GM12878 (cell line): ENCODE results near the gene SELENBP1. TPM values are rescaled to one million over a fixed set of nuclear protein-coding genes. Genes with fewer than 3 reads are reported as not detected.

Experiments used
- ATAC-seq: fragments of 200-7000 bp; cut with Tn5 transposase; 3 replicates; pipeline ENCODE4 v1.9.1; 2020; ENCODE audit warnings: mild to moderate bottlenecking, moderate library complexity
- BruUV-seq: library from RNA; stranded (reverse); fragments of 400-500 nt; replicated peaks from 2 replicates; lab custom pipeline; 2021; lab: Mats Ljungman, UMichigan
- CTCF ChIA-PET: fragments of 300-600 bp; sonication (Branson Sonifier 250); formaldehyde crosslinking; extraction: SDS; loops from one replicate; lab custom pipeline; 2021; ENCODE audit warnings: inconsistent platforms; lab: Yijun Ruan, JAX
- POLR2A ChIA-PET: fragments of 350-600 bp; formaldehyde crosslinking; extraction: SDS; loops from one replicate; lab custom pipeline; 2021; ENCODE audit warnings: inconsistent platforms; lab: Charles Lee
- RAD21 ChIA-PET: fragments of 300-600 bp; sonication (Branson Sonifier 250); formaldehyde crosslinking; loops from one replicate; lab custom pipeline; 2023; ENCODE audit warnings: antibody characterized with exemption; ENCODE audit not compliant: unreplicated experiment; lab: Charles Lee
- SMC1A ChIA-PET: fragments of 300-600 bp; sonication (Branson Sonifier 250); formaldehyde crosslinking; loops from one replicate; lab custom pipeline; 2023; ENCODE audit not compliant: unreplicated experiment, uncharacterized antibody; lab: Charles Lee
- DNase-seq: peaks from one replicate; pipeline ENCODE4 v3.0.0-alpha.2; 2011; ENCODE audit warnings: low read depth, low spot score
- FAIRE-seq: peaks from 3 replicates; lab custom pipeline; 2011; peaks lifted over from hg19 to GRCh38; lab: Jason Lieb, UNC
- H2AFZ ChIP-seq: 2 replicates; pipeline ENCODE4 v1.6.0; 2011; ENCODE audit warnings: low read depth, low read length, control low read depth; ENCODE audit not compliant: control insufficient read depth
- H3K27ac ChIP-seq: 2 replicates; pipeline ENCODE4 v1.5.1; 2011; ENCODE audit warnings: control low read depth; ENCODE audit not compliant: control insufficient read depth, insufficient read depth
- H3K27me3 ChIP-seq, 2 experiments: replicated peaks in 1 of 2; 2 replicates each; pipeline versions ENCODE4 v1.6.0 to v1.6.1; 2011; ENCODE audit warnings: low read length in 1 of 2; ENCODE audit not compliant: control insufficient read depth in 2 of 2, insufficient read depth in 2 of 2
- H3K36me3 ChIP-seq, 2 experiments: 2 replicates each; pipeline ENCODE4 v1.5.1; 2011; ENCODE audit warnings: low read length in 1 of 2; ENCODE audit not compliant: control insufficient read depth in 2 of 2, insufficient read depth in 2 of 2
- H3K4me1 ChIP-seq: 2 replicates; pipeline ENCODE4 v1.6.1; 2011; ENCODE audit warnings: mild to moderate bottlenecking, low read length, moderate library complexity, mixed read lengths; ENCODE audit not compliant: control insufficient read depth, insufficient read depth
- H3K4me2 ChIP-seq: 2 replicates; pipeline ENCODE4 v1.6.0; 2011; ENCODE audit warnings: control low read depth; ENCODE audit not compliant: control insufficient read depth, insufficient read depth
- H3K4me3 ChIP-seq: fragments of 200-600 bp; sonication (generic); 2 replicates; pipeline ENCODE4 v1.5.1; 2016
- H3K79me2 ChIP-seq: 2 replicates; pipeline ENCODE4 v1.6.0; 2011; ENCODE audit warnings: low read length; ENCODE audit not compliant: control insufficient read depth, insufficient read depth
- H3K9ac ChIP-seq: 2 replicates; pipeline ENCODE4 v1.8.0; 2011; ENCODE audit warnings: low read length, control low read depth, mixed read lengths; ENCODE audit not compliant: control insufficient read depth, insufficient read depth
- H3K9me3 ChIP-seq: replicated peaks from 3 replicates; pipeline ENCODE4 v1.5.1; 2011; ENCODE audit warnings: mild to moderate bottlenecking, low read length; ENCODE audit not compliant: control insufficient read depth, insufficient read depth
- H4K20me1 ChIP-seq: 2 replicates; pipeline ENCODE4 v1.6.0; 2011; ENCODE audit not compliant: control insufficient read depth, insufficient read depth
- CUX1 ChIP-seq: IDR thresholded peaks from 2 replicates; pipeline ENCODE4 v1.6.1; 2012; ENCODE audit warnings: improper control_type of control experiment, low read depth, low read length; ENCODE audit not compliant: insufficient replicate concordance
- DPF2 ChIP-seq: fragments of 450-650 bp; IDR thresholded peaks from 2 replicates; pipeline ENCODE4 v1.6.1; 2017; ENCODE audit warnings: mild to moderate bottlenecking
- EP300 ChIP-seq, 2 experiments: fragments of 150-350 bp in 1 of 2; IDR thresholded peaks; 2 replicates each; pipeline ENCODE4 v1.6.1; 2011 to 2012; ENCODE audit warnings: low read depth in 2 of 2, low read length in 2 of 2, borderline replicate concordance in 1 of 2, improper control_type of control experiment in 1 of 2, inconsistent platforms in 1 of 2; ENCODE audit not compliant: control insufficient read depth in 1 of 2
- FOXM1 ChIP-seq: IDR thresholded peaks from 2 replicates; pipeline ENCODE4 v1.6.1; 2012; ENCODE audit warnings: low read depth, mild to moderate bottlenecking, inconsistent platforms, low read length, moderate library complexity
- GABPA ChIP-seq: IDR thresholded peaks from 2 replicates; pipeline ENCODE4 v1.6.1; 2014; ENCODE audit warnings: antibody characterized with exemption, low read depth, mild to moderate bottlenecking, inconsistent platforms
- HCFC1 ChIP-seq: fragments of 150-350 bp; IDR thresholded peaks from 2 replicates; pipeline ENCODE4 v1.6.1; 2014; ENCODE audit warnings: low read length
- HSF1 ChIP-seq: fragments of 150-350 bp; IDR thresholded peaks from 2 replicates; pipeline ENCODE4 v1.6.1; 2014; ENCODE audit warnings: mild to moderate bottlenecking, low read depth, low read length
- IRF5 ChIP-seq: fragments of 450-650 bp; IDR thresholded peaks from 2 replicates; pipeline ENCODE4 v1.6.1; 2017; ENCODE audit warnings: borderline replicate concordance
- MTA3 ChIP-seq: IDR thresholded peaks from 2 replicates; pipeline ENCODE4 v1.6.1; 2012; ENCODE audit warnings: low read length, inconsistent platforms, borderline replicate concordance
- NFYA ChIP-seq: IDR thresholded peaks from 2 replicates; pipeline ENCODE4 v1.6.1; 2011; ENCODE audit warnings: low read depth, mild to moderate bottlenecking, low read length, improper control_type of control experiment, borderline replicate concordance
- RAD51 ChIP-seq: fragments of 450-650 bp; IDR thresholded peaks from 2 replicates; pipeline ENCODE4 v1.6.1; 2016; ENCODE audit warnings: moderate library complexity, mild to moderate bottlenecking, inconsistent platforms
- SMARCA5 ChIP-seq: fragments of 450-650 bp; IDR thresholded peaks from 2 replicates; pipeline ENCODE4 v1.6.1; 2017; ENCODE audit warnings: mild to moderate bottlenecking
- USF2 ChIP-seq: IDR thresholded peaks from 2 replicates; pipeline ENCODE4 v1.6.1; 2011; ENCODE audit warnings: low read depth, low read length, improper control_type of control experiment, borderline replicate concordance
- ZZZ3 ChIP-seq: IDR thresholded peaks from 2 replicates; pipeline ENCODE4 v1.6.1; 2011; ENCODE audit warnings: low read depth; ENCODE audit not compliant: control insufficient read depth, insufficient read length
- WGBS: methylation state at CpG from one replicate; pipeline ENCODE4 v1.1.6; 2016; ENCODE audit warnings: low lambda C conversion rate; ENCODE audit not compliant: insufficient replicate concordance, insufficient coverage; ENCODE audit errors: missing lambda C conversion rate; 5-methylcytosine and 5-hydroxymethylcytosine counted together
- in situ Hi-C: fragments of 300-500 bp; cut with MboI; formaldehyde crosslinking; loops from 9 replicates; pipeline ENCODE4 v1.14.3; 2018; ENCODE audit warnings: mixed read lengths
- intact Hi-C: fragments of 100-400 bp; cut with micrococcal nuclease; formaldehyde crosslinking; loops from one replicate; pipeline ENCODE4 v1.14.2; 2022; ENCODE audit not compliant: unreplicated experiment
- polyA plus RNA-seq, 11 experiments: library from polyadenylated mRNA; depleted of rRNA in 4 of 11; unstranded in 6 of 11; stranded (reverse) in 5 of 11; fragments of >200 nt; fragmentation: Nextera tagmentation in 4 of 11; fragmentation: Illumina TruSeq in 1 of 11; extraction: Ambion mirVana in 4 of 11; extraction: Trizol in 1 of 11; gene quantifications; 1 replicate in 1 of 11; 2 replicates in 10 of 11; pipeline versions ENCODE4 v1.2.1 to v1.2.3, GENCODE V29; 2011 to 2016; ENCODE audit warnings: inconsistent platforms in 2 of 11, missing spikeins in 2 of 11, low read depth in 1 of 11
- total RNA-seq, 4 experiments: library from RNA; depleted of rRNA in 3 of 4; stranded (reverse); fragments of >200 nt in 3 of 4; fragmentation: Illumina TruSeq in 1 of 4; extraction: Trizol in 1 of 4; gene quantifications; 2 replicates each; pipeline versions ENCODE4 v1.2.1 to v1.2.3, GENCODE V29; 2013 to 2021

The SELENBP1 gene
- total and polyA plus RNA-seq, 10 of the 15 experiments (the other 5 are each of a cell fraction or from before 2014, with no cell fraction given): 0.41 TPM; not detected in 9

GRCh38 chr1:151315565-151316235 is 56.8 kb downstream of the SELENBP1 start:
- no peak overlapping the region for H3K27ac ChIP-seq
- BruUV-seq: TSS peak; percentile 28
- DNase-seq (no peak), ATAC-seq (no peak), FAIRE-seq (no peak)
- no peaks in the 10 kb centered on the region for H3K9me3 ChIP-seq
- no peaks in the 10 kb centered on the region for H3K27me3 ChIP-seq
- no peak overlapping the region for H3K9ac ChIP-seq
- in situ Hi-C loops (no loop called here), intact Hi-C loops (no loop called here)
- no peak overlapping the region for H2AFZ ChIP-seq
- no peak overlapping the region for H3K4me2 ChIP-seq
- WGBS: 94% methylated on average over 17 of the region's 17 CpGs
- H3K79me2 ChIP-seq: 0 out of 2 replicates have a peak, but pooled peaks cover 2% of the 10 kb centered on the region
- H3K4me1 ChIP-seq: no peaks in the 10 kb centered on the region
- no peak overlapping the region for H3K4me3 ChIP-seq
- ChIA-PET SMC1A (interaction anchor here (1.2 kb wide), 1 partner anchor 11 kb away, joined by 5 read pairs; the partner anchor contains the start of gene PI4KB), POLR2A (no interaction called here), RAD21 (no interaction called here), CTCF (interaction anchor here (2.1 to 2.7 kb wide), 2 partner anchors 14 to 25 kb away, joined by 6 to 15 read pairs; no protein-coding TSS in a partner anchor)
- H3K36me3 ChIP-seq: peaks cover 10 to 33% of the 10 kb centered on the region in 2 experiments
- H4K20me1 ChIP-seq: 0 out of 2 replicates have a peak, but pooled peaks cover 2% of the 10 kb centered on the region
- TF ChIP-seq FOXM1 (no peak), RAD51 (no peak), IRF5 (no peak), CUX1 (no peak), EP300 (IDR thresholded peaks at IDR 0.05; ENCODE audit: borderline replicate concordance in 1 of 2, control insufficient read depth in 1 of 2, low read depth in 2 of 2, low read length in 2 of 2) (no peak), NFYA (no peak), DPF2 (no peak), HSF1 (no peak), GABPA (no peak), USF2 (no peak), ZZZ3 (no peak), MTA3 (no peak), HCFC1 (no peak), SMARCA5 (no peak)
